ENCODE data around the gene ZC3H7A.

- TF ChIP-seq CTCF (IDR thresholded peaks at IDR 0.05) (no peak), POLR2A (IDR thresholded peaks at IDR 0.05) (no peak)
Observed at GRCh38 chr16:11742093-11742535, 54.9 kb downstream of the ZC3H7A start.
